NCI-H1048 (cell line): Measurements from ENCODE around the gene DOCK1.
"Not testable (repeated sequence)": the region's sequence is repeated elsewhere in the genome, so short reads cannot be mapped to it uniquely, and the experiment has no call there.

Experiments
- DNase-seq: peaks from one replicate; lab custom pipeline; 2025; lab: John Stamatoyannopoulos, UW

Gene DOCK1

GRCh38 chr10:127278001-127278400 lies 372.8 kb downstream of the DOCK1 start:
- no peak for DNase-seq

- no peak for DNase-seq
Observed at GRCh38 chr10:127279334-127279774, 374.1 kb downstream of the DOCK1 start.

GRCh38 chr10:127280446-127280845 lies 375.2 kb downstream of the DOCK1 start:
- no peak for DNase-seq

- no peak for DNase-seq
Observed at GRCh38 chr10:127283017-127283416, 377.8 kb downstream of the DOCK1 start.

- DNase-seq, result no peak
Observed at GRCh38 chr10:127283576-127283975, 378.3 kb downstream of the DOCK1 start.

- no peak for DNase-seq
Observed at GRCh38 chr10:127290850-127291249, 385.6 kb downstream of the DOCK1 start.

- no peak for DNase-seq
Observed at GRCh38 chr10:127291329-127291728, 386.1 kb downstream of the DOCK1 start.

GRCh38 chr10:127292888-127293287 lies 387.7 kb downstream of the DOCK1 start:
- no peak for DNase-seq

GRCh38 chr10:127293640-127294039 lies 388.4 kb downstream of the DOCK1 start:
- DNase-seq, result no peak

GRCh38 chr10:127296696-127297095 lies 391.5 kb downstream of the DOCK1 start:
- no peak for DNase-seq

GRCh38 chr10:127298381-127298780 lies 393.2 kb downstream of the DOCK1 start:
- DNase-seq, result no peak

- not testable (repeated sequence) for DNase-seq
Observed at GRCh38 chr10:127299192-127299591, 394.0 kb downstream of the DOCK1 start.

- no peak for DNase-seq
Observed at GRCh38 chr10:127299956-127300689, 394.9 kb downstream of the DOCK1 start.

GRCh38 chr10:127300868-127301321 lies 395.7 kb downstream of the DOCK1 start:
- no peak for DNase-seq

GRCh38 chr10:127302343-127302742 lies 397.1 kb downstream of the DOCK1 start:
- DNase-seq, result no peak

- DNase-seq, result no peak
Observed at GRCh38 chr10:127303105-127303504, 397.9 kb downstream of the DOCK1 start.

GRCh38 chr10:127303746-127304145 lies 398.5 kb downstream of the DOCK1 start:
- DNase-seq, result no peak

- no peak for DNase-seq
Observed at GRCh38 chr10:127306479-127306878, 401.3 kb downstream of the DOCK1 start.

GRCh38 chr10:127307338-127307737 lies 402.1 kb downstream of the DOCK1 start:
- DNase-seq, result no peak

GRCh38 chr10:127308031-127308430 lies 402.8 kb downstream of the DOCK1 start:
- no peak for DNase-seq

GRCh38 chr10:127309619-127310018 lies 404.4 kb downstream of the DOCK1 start:
- DNase-seq, result not testable (repeated sequence)

- no peak for DNase-seq
Observed at GRCh38 chr10:127310430-127310829, 405.2 kb downstream of the DOCK1 start.

GRCh38 chr10:127310923-127311322 lies 405.7 kb downstream of the DOCK1 start:
- no peak for DNase-seq
